ENCODE data around the gene S100A5.
"Not testable (repeated sequence)": the region's sequence is repeated elsewhere in the genome, so short reads cannot be mapped to it uniquely, and the experiment has no call there.

Gene S100A5, protein sequence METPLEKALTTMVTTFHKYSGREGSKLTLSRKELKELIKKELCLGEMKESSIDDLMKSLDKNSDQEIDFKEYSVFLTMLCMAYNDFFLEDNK

DNA sequence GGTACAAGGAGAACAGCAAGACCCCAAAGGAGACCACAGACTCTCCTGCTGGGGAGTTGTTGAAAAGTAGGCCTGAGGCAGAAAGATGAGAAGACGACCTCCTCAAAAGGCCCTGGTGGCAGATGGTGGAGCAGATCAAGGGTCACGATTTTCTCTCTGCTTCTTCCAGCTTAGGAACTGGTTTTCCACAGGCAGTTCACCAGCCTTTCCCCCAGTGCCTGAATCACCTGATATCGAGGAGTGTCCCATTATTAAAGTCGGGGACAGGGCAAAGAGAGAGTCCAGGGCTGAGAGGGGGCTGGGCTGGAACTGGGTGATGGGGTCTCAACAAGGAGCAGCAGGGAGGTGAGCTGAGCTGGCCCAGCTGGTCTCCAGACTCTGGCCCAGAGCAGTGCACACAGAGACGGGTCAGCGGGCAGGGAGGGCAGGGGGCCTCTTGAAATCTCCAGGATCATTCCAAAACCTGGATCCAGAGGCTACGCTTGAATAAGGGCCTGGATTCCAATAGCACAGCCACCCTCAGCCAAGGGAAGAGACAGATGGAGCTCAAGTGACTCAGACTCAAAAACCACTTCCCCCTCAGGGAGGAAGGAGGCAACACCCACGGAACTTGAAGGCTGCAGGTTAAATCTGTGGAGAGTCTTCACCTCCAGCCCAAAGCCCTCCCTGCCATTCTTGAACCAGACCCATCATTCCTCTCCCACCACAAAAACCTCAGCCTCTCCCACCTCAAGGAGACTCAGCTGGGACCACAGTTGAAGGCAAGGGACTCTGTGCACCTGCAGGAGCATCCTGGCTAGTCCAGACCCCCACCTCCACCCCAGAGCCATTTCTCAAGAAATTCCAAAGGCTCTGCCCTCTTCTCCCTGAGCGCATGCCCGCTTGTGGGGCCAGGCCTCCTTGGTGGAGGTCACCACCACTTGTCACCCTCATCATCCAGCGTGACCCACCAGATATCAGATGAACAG, at the start of gene S100A5:
S100A5 (minus strand) TSS at position 541 of the 968 bp plus-strand sequence. CDS start 743 bp downstream, outside the sequence.
- DNase-seq (ENCODE audit: low read depth) = peak; percentile 26
- TF ChIP-seq, protein P1, sequence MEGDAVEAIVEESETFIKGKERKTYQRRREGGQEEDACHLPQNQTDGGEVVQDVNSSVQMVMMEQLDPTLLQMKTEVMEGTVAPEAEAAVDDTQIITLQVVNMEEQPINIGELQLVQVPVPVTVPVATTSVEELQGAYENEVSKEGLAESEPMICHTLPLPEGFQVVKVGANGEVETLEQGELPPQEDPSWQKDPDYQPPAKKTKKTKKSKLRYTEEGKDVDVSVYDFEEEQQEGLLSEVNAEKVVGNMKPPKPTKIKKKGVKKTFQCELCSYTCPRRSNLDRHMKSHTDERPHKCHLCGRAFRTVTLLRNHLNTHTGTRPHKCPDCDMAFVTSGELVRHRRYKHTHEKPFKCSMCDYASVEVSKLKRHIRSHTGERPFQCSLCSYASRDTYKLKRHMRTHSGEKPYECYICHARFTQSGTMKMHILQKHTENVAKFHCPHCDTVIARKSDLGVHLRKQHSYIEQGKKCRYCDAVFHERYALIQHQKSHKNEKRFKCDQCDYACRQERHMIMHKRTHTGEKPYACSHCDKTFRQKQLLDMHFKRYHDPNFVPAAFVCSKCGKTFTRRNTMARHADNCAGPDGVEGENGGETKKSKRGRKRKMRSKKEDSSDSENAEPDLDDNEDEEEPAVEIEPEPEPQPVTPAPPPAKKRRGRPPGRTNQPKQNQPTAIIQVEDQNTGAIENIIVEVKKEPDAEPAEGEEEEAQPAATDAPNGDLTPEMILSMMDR (IDR thresholded peaks at IDR 0.05; ENCODE audit: insufficient read depth, low read depth, low read length, missing control alignments) = no peak
- no peak within 1 kb of the TSS for H3K4me3 ChIP-seq (ENCODE audit: low read depth, low read length)

DNA sequence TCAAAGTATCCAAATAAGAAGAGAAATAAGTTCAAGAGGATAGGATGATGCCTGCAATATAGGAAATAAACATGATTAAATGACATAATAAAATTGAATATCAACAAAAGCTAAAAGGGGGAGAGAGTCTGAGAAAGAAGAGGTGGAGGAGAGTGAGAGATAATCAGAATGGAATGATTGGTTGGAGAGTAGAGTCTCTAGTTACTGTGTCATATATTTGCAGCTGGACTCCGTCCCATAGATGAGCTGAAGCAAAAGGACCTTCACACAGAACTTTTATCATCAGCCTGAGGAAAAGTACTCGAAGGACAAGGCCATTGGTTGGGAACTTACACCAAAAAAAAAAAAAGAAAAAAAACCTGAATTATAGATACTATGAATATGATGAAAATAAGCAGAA, 47.7 kb upstream of the S100A5 start:
- no peak for DNase-seq (ENCODE audit: low read depth)
- H3K4me3 ChIP-seq (ENCODE audit: low read depth, low read length) = no peak overlapping the region
- TF ChIP-seq, protein P1 (IDR thresholded peaks at IDR 0.05; ENCODE audit: insufficient read depth, low read depth, low read length, missing control alignments) = no peak

DNA sequence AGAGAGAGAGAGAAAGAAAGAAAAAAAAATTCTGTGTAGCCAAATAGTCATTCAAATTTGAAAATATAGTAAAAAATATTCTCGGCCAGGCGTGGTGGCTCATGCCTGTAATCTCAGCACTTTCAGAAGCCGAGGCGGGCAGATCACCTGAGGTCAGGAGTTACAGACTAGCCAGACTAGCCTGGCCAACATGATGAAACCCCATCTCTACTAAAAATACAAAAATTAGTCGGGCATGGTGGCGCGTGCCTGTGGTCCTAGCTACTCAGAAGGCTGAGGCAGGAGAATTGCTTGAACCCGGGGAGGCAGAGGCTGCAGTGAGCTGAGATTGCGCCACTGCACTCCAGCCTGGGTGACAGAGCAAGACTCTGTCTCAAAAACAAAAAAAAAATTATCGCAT, 47.3 kb upstream of the S100A5 start:
- not testable (repeated sequence) for DNase-seq (ENCODE audit: low read depth); H3K4me3 ChIP-seq (ENCODE audit: low read depth, low read length)

DNA sequence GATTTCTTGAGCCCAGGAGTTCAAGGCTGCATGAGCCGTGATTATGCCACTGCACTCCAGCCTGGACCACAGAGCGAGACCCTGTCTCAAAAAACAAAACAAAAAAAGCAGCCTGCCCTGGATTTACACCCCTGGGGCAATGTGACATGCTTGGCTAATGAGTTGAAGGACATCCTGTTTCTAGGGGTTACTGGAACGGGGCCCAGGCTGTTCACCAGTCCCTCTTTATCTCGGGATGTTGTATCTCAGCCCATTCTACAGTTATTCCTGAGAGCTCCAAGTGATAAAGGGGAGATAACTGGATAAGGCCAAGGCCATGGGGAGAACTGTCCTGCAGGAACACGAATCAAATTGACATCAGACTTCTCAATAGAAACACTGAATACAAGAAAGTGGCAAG, 46.6 kb upstream of the S100A5 start:
- no peak for DNase-seq (ENCODE audit: low read depth)
- H3K4me3 ChIP-seq (ENCODE audit: low read depth, low read length) = no peak overlapping the region
- TF ChIP-seq, protein P1 (IDR thresholded peaks at IDR 0.05; ENCODE audit: insufficient read depth, low read depth, low read length, missing control alignments) = no peak

DNA sequence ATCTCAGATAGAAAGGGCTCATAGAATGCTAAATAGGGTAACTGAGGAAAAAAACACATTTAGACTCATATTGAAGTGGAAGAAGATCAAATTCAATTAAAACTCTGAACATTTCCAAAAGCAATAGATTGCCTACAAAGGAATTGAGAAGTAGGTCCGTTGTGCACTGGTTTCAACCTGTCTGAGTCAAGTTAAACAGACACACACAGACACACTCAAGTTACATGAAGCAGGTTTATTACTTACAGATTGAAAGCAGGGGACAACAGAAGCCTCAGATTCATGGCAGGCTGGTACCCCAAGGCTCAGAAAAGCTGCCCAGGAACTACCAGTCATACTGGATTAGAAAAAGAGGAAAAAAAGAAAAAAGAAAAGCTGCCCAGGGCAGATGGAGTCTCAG, 45.6 kb upstream of the S100A5 start:
- TF ChIP-seq, protein P1 (IDR thresholded peaks at IDR 0.05; ENCODE audit: insufficient read depth, low read depth, low read length, missing control alignments) = no peak
- H3K4me3 ChIP-seq (ENCODE audit: low read depth, low read length) = no peak overlapping the region
- no peak for DNase-seq (ENCODE audit: low read depth)

DNA sequence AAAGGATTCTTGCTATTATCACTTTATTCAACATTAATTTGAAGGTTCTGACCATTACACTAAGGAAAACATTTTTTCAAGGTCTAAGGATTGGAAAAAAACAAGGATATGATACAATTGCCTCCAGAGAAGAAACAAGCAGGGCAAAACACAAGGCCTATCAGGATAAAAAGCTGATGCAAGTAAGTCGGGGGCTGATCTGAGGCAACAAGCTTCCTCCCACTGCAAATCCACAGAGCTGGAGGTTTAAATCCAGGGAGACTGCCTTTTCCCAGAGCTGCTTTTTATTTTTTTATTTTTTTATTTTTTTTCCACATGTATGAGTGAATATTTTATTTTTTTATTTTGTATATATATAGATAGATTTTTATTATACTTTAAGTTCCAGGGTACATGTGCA, 44.3 kb upstream of the S100A5 start:
- no peak overlapping the region for H3K4me3 ChIP-seq (ENCODE audit: low read depth, low read length)

DNA sequence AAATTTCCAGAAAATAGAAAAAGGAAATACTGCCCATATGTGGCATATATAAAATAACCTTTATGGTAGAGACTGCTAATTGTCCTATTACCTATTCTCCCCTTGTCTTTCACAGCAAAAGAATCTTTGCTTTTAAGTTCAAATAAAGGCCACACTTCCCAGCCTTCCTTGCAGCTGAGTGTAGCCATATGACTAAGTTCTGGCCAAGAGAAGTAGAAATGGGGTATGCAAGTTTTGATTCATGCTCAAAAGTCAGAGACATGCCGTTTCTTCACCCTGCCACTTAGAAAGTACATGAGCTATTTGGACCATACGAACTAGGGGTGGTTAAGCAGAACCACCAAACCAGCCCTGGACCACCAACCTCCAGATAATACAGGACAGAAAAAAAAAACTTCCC, 43.2 kb upstream of the S100A5 start:
- no peak overlapping the region for H3K4me3 ChIP-seq (ENCODE audit: low read depth, low read length)
- no peak for DNase-seq (ENCODE audit: low read depth)
- TF ChIP-seq, protein P1 (IDR thresholded peaks at IDR 0.05; ENCODE audit: insufficient read depth, low read depth, low read length, missing control alignments) = no peak

More for the DNA sequence above, 44.3 kb upstream of the S100A5 start:
- no peak for DNase-seq (ENCODE audit: low read depth)
- TF ChIP-seq, protein P1 (IDR thresholded peaks at IDR 0.05; ENCODE audit: insufficient read depth, low read depth, low read length, missing control alignments) = no peak

DNA sequence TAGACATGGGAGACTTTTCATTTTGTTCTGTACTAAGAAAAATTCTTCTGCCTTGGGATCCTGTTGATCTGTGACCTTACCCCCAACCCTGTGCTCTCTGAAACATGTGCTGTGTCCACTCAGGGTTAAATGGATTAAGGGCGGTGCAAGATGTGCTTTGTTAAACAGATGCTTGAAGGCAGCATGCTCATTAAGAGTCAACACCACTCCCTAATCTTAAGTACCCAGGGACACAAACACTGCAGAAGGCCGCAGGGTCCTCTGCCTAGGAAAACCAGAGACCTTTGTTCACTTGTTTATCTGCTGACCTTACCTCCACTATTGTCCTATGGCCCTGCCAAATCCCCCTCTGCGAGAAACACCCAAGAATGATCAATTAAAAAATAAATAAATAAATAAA, 42.8 kb upstream of the S100A5 start:
- not testable (repeated sequence) for DNase-seq (ENCODE audit: low read depth); H3K4me3 ChIP-seq (ENCODE audit: low read depth, low read length)

DNA sequence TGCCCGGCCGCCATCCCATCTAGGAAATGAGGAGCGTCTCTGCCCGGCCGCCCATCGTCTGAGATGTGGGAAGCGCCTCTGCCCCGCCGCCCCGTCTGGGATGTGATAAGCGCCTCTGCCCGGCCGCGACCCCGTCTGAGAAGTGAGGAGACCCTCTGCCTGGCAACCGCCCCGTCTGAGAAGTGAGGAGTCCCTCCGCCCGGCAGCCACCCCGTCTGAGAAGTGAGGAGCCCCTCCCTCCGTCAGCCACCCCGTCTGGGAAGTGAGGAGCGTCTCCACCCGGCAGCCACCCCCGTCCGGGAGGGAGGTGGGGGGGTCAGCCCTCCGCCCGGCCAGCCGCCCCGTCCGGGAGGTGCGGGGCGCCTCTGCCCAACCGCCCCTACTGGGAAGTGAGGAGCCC, 42.1 kb upstream of the S100A5 start:
- not testable (repeated sequence) for H3K4me3 ChIP-seq (ENCODE audit: low read depth, low read length); DNase-seq (ENCODE audit: low read depth)
